Measurements from ENCODE around the gene BOC.
A peak's percentile ranks its signal among the peaks of the same experiment; 100 is the strongest.

Gene BOC

GRCh38 chr3:113223475-113224281 is 12.3 kb downstream of the BOC start:
- Histone ChIP-seq H3K9ac (ENCODE audit: low read length in 2 of 2) (no peak overlapping the region), H3K9me3 (ENCODE audit: control insufficient read depth in 2 of 2, low read length in 2 of 2) (no peaks in the 10 kb centered on the region), H3K27me3 (ENCODE audit: control insufficient read depth in 1 of 2, insufficient read depth in 2 of 2, low read length in 2 of 2) (no peaks in the 10 kb centered on the region), H3K4me1 (ENCODE audit: control insufficient read depth, insufficient read depth, low read length) (peaks cover 61% of the 10 kb centered on the region), H3K4me3 (ENCODE audit: low read length in 2 of 2) (no peak overlapping the region), H3K27ac (ENCODE audit: low read length) (peak overlapping the region; percentile 37), H3K36me3 (ENCODE audit: control insufficient read depth in 2 of 2, insufficient read depth in 2 of 2, low read length in 2 of 2) (peaks cover 19 to 38% of the 10 kb centered on the region in 2 donors)

- H3K27ac ChIP-seq (ENCODE audit: low read length) = peak overlapping the region; percentile 58
- H3K27me3 ChIP-seq (ENCODE audit: control insufficient read depth in 1 of 2, insufficient read depth in 2 of 2, low read length in 2 of 2) = no peaks in the 10 kb centered on the region
- H3K4me3 ChIP-seq (ENCODE audit: low read length in 2 of 2) = no peak overlapping the region
- peaks cover 57% of the 10 kb centered on the region for H3K4me1 ChIP-seq (ENCODE audit: control insufficient read depth, insufficient read depth, low read length)
- no peak overlapping the region for H3K9ac ChIP-seq (ENCODE audit: low read length in 2 of 2)
- H3K36me3 ChIP-seq (ENCODE audit: control insufficient read depth in 2 of 2, insufficient read depth in 2 of 2, low read length in 2 of 2) = peaks cover 11 to 29% of the 10 kb centered on the region in 2 donors
- no peaks in the 10 kb centered on the region for H3K9me3 ChIP-seq (ENCODE audit: control insufficient read depth in 2 of 2, low read length in 2 of 2)
These were observed 13.9 kb downstream of the BOC start for GRCh38 chr3:113225286-113225685.

- H3K27ac ChIP-seq (ENCODE audit: low read length) = peak overlapping the region; percentile 58
- H3K9ac ChIP-seq (ENCODE audit: low read length in 2 of 2) = no peak overlapping the region
- no peaks in the 10 kb centered on the region for H3K27me3 ChIP-seq (ENCODE audit: control insufficient read depth in 1 of 2, insufficient read depth in 2 of 2, low read length in 2 of 2)
- H3K4me3 ChIP-seq (ENCODE audit: low read length in 2 of 2) = no peak overlapping the region
- H3K36me3 ChIP-seq (ENCODE audit: control insufficient read depth in 2 of 2, insufficient read depth in 2 of 2, low read length in 2 of 2) = peaks cover 5 to 24% of the 10 kb centered on the region in 2 donors
- no peaks in the 10 kb centered on the region for H3K9me3 ChIP-seq (ENCODE audit: control insufficient read depth in 2 of 2, low read length in 2 of 2)
- peaks cover 49% of the 10 kb centered on the region for H3K4me1 ChIP-seq (ENCODE audit: control insufficient read depth, insufficient read depth, low read length)
These were observed 15.1 kb downstream of the BOC start for GRCh38 chr3:113226491-113226890.

- Histone ChIP-seq H3K4me1 (ENCODE audit: control insufficient read depth, insufficient read depth, low read length) (peaks cover 49% of the 10 kb centered on the region), H3K36me3 (ENCODE audit: control insufficient read depth in 2 of 2, insufficient read depth in 2 of 2, low read length in 2 of 2) (peaks cover 5 to 21% of the 10 kb centered on the region in 2 donors), H3K4me3 (ENCODE audit: low read length in 2 of 2) (no peak overlapping the region), H3K9me3 (ENCODE audit: control insufficient read depth in 2 of 2, low read length in 2 of 2) (no peaks in the 10 kb centered on the region), H3K9ac (ENCODE audit: low read length in 2 of 2) (no peak overlapping the region), H3K27ac (ENCODE audit: low read length) (peak overlapping the region; percentile 58), H3K27me3 (ENCODE audit: control insufficient read depth in 1 of 2, insufficient read depth in 2 of 2, low read length in 2 of 2) (no peaks in the 10 kb centered on the region)
These were observed 15.8 kb downstream of the BOC start for GRCh38 chr3:113227146-113227545.

- Histone ChIP-seq H3K9ac (ENCODE audit: low read length in 2 of 2) (peak overlapping the region; percentile 35 to 42), H3K4me3 (ENCODE audit: low read length in 2 of 2) (peak overlapping the region in 1 of 2 donors; percentile 35), H3K9me3 (ENCODE audit: control insufficient read depth in 2 of 2, low read length in 2 of 2) (no peaks in the 10 kb centered on the region), H3K4me1 (ENCODE audit: control insufficient read depth, insufficient read depth, low read length) (peaks cover 47% of the 10 kb centered on the region), H3K27ac (ENCODE audit: low read length) (peak overlapping the region; percentile 55), H3K36me3 (ENCODE audit: control insufficient read depth in 2 of 2, insufficient read depth in 2 of 2, low read length in 2 of 2) (peaks cover 5 to 10% of the 10 kb centered on the region in 2 donors), H3K27me3 (ENCODE audit: control insufficient read depth in 1 of 2, insufficient read depth in 2 of 2, low read length in 2 of 2) (no peaks in the 10 kb centered on the region)
These were observed 17.3 kb downstream of the BOC start for GRCh38 chr3:113228498-113229286.

GRCh38 chr3:113231391-113231790 is 20.0 kb downstream of the BOC start:
- peaks cover 54% of the 10 kb centered on the region for H3K4me1 ChIP-seq (ENCODE audit: control insufficient read depth, insufficient read depth, low read length)

GRCh38 chr3:113231827-113232253 is 20.5 kb downstream of the BOC start:
- H3K9me3 ChIP-seq (ENCODE audit: control insufficient read depth in 2 of 2, low read length in 2 of 2) = no peaks in the 10 kb centered on the region
- H3K27ac ChIP-seq (ENCODE audit: low read length) = peak overlapping the region; percentile 24
- H3K9ac ChIP-seq (ENCODE audit: low read length in 2 of 2) = no peak overlapping the region
- H3K27me3 ChIP-seq (ENCODE audit: control insufficient read depth in 1 of 2, insufficient read depth in 2 of 2, low read length in 2 of 2) = no peaks in the 10 kb centered on the region
- H3K4me1 ChIP-seq (ENCODE audit: control insufficient read depth, insufficient read depth, low read length) = peaks cover 54% of the 10 kb centered on the region
- peaks cover 0 to 9% of the 10 kb centered on the region in 2 donors for H3K36me3 ChIP-seq (ENCODE audit: control insufficient read depth in 2 of 2, insufficient read depth in 2 of 2, low read length in 2 of 2)
- peak overlapping the region in 1 of 2 donors; percentile 40 for H3K4me3 ChIP-seq (ENCODE audit: low read length in 2 of 2)

More at GRCh38 chr3:113231391-113231790, 20.0 kb downstream of the BOC start:
- peak overlapping the region in 1 of 2 donors; percentile 40 for H3K4me3 ChIP-seq (ENCODE audit: low read length in 2 of 2)
- no peaks in the 10 kb centered on the region for H3K27me3 ChIP-seq (ENCODE audit: control insufficient read depth in 1 of 2, insufficient read depth in 2 of 2, low read length in 2 of 2)
- H3K9ac ChIP-seq (ENCODE audit: low read length in 2 of 2) = no peak overlapping the region
- H3K27ac ChIP-seq (ENCODE audit: low read length) = peak overlapping the region; percentile 24
- H3K9me3 ChIP-seq (ENCODE audit: control insufficient read depth in 2 of 2, low read length in 2 of 2) = no peaks in the 10 kb centered on the region
- peaks cover 0 to 9% of the 10 kb centered on the region in 2 donors for H3K36me3 ChIP-seq (ENCODE audit: control insufficient read depth in 2 of 2, insufficient read depth in 2 of 2, low read length in 2 of 2)

GRCh38 chr3:113232342-113232741 is 21.0 kb downstream of the BOC start:
- Histone ChIP-seq H3K36me3 (ENCODE audit: control insufficient read depth in 2 of 2, insufficient read depth in 2 of 2, low read length in 2 of 2) (peaks cover 3 to 9% of the 10 kb centered on the region in 2 donors), H3K4me3 (ENCODE audit: low read length in 2 of 2) (no peak overlapping the region), H3K4me1 (ENCODE audit: control insufficient read depth, insufficient read depth, low read length) (peaks cover 52% of the 10 kb centered on the region), H3K27me3 (ENCODE audit: control insufficient read depth in 1 of 2, insufficient read depth in 2 of 2, low read length in 2 of 2) (no peaks in the 10 kb centered on the region), H3K27ac (ENCODE audit: low read length) (peak overlapping the region; percentile 24), H3K9ac (ENCODE audit: low read length in 2 of 2) (no peak overlapping the region), H3K9me3 (ENCODE audit: control insufficient read depth in 2 of 2, low read length in 2 of 2) (no peaks in the 10 kb centered on the region)

- peaks cover 3 to 4% of the 10 kb centered on the region in 2 donors for H3K36me3 ChIP-seq (ENCODE audit: control insufficient read depth in 2 of 2, insufficient read depth in 2 of 2, low read length in 2 of 2)
- H3K9ac ChIP-seq (ENCODE audit: low read length in 2 of 2) = no peak overlapping the region
- H3K4me3 ChIP-seq (ENCODE audit: low read length in 2 of 2) = no peak overlapping the region
- peak overlapping the region; percentile 18 for H3K27ac ChIP-seq (ENCODE audit: low read length)
- H3K27me3 ChIP-seq (ENCODE audit: control insufficient read depth in 1 of 2, insufficient read depth in 2 of 2, low read length in 2 of 2) = no peaks in the 10 kb centered on the region
- no peaks in the 10 kb centered on the region for H3K9me3 ChIP-seq (ENCODE audit: control insufficient read depth in 2 of 2, low read length in 2 of 2)
- H3K4me1 ChIP-seq (ENCODE audit: control insufficient read depth, insufficient read depth, low read length) = peaks cover 41% of the 10 kb centered on the region
These were observed 22.1 kb downstream of the BOC start for GRCh38 chr3:113233497-113233896.

GRCh38 chr3:113234028-113234427 is 22.7 kb downstream of the BOC start:
- H3K4me3 ChIP-seq (ENCODE audit: low read length in 2 of 2) = peak overlapping the region in 1 of 2 donors; percentile 35
- H3K27me3 ChIP-seq (ENCODE audit: control insufficient read depth in 1 of 2, insufficient read depth in 2 of 2, low read length in 2 of 2) = no peaks in the 10 kb centered on the region

More at GRCh38 chr3:113234028-113234427, 22.7 kb downstream of the BOC start:
- Histone ChIP-seq H3K9me3 (ENCODE audit: control insufficient read depth in 2 of 2, low read length in 2 of 2) (no peaks in the 10 kb centered on the region), H3K36me3 (ENCODE audit: control insufficient read depth in 2 of 2, insufficient read depth in 2 of 2, low read length in 2 of 2) (peaks cover 3 to 4% of the 10 kb centered on the region in 2 donors), H3K4me1 (ENCODE audit: control insufficient read depth, insufficient read depth, low read length) (peaks cover 36% of the 10 kb centered on the region), H3K27ac (ENCODE audit: low read length) (peak overlapping the region; percentile 32), H3K9ac (ENCODE audit: low read length in 2 of 2) (no peak overlapping the region)

Measured in stomach smooth muscle (tissue), 2 donors.